Measurements from ENCODE around the gene PTTG1IP. TPM values are rescaled to one million over a fixed set of nuclear protein-coding genes. Genes with fewer than 3 reads are reported as not detected.
"Not testable (repeated sequence)": the region's sequence is repeated elsewhere in the genome, so short reads cannot be mapped to it uniquely, and the experiment has no call there.

PTTG1IP gene
- polyA plus RNA-seq, 1 experiment, result 249 TPM

DNA sequence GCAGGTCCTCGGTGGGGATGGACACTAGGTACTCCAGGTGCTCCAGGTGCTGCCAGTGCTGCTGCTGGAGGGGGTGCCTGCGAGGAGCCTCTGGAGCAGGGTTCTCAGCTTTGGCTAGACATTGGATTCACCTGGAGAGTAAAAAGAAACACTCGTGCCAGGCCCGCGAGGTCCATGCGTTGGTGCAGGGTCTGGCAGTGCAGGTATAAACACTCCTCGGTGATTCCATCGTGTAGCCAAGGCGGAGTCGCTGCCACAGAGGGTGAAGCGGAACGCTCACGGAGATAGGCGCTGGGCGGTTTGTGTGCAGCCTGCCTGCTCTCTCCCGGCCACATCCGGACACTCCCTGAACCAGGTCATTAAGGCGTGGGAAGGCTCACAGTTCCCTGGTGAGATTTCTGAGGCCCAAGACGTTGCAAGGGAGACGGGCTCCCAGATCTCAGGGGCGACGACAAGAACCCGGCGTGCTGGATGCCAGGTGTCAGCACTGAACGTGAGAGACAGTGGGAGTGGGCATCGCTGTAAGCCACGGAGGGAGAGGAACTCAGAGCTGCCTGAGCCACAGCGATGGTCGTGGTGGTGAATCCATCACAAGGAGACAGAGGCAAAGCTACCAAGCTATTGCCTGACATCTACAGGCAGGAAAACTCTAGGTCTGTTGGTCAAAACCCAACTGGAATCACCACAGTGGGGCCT, 38.4 kb downstream of the PTTG1IP start:
- ChIA-PET POLR2A (no interaction called here), CTCF (interaction anchor here (1.0 kb wide), 1 partner anchor 57 kb away, joined by 3 read pairs; no protein-coding TSS in a partner anchor)
- H3K9me3 ChIP-seq (ENCODE audit: control insufficient read depth, insufficient read depth, low read length), result no peaks in the 10 kb centered on the region; the same call in 1 of the 2 replicates
- no peak overlapping the region for H3K27ac ChIP-seq (ENCODE audit: low read depth, low read length)
- H3K27me3 ChIP-seq (ENCODE audit: control insufficient read depth, insufficient read depth, low read length), result peaks cover 4% of the 10 kb centered on the region
- no peak for TF ChIP-seq CTCF (IDR thresholded peaks at IDR 0.05; ENCODE audit: low read depth, low read length)
- no peak for DNase-seq (ENCODE audit: low read depth, low spot score)
- no peak overlapping the region for H3K4me3 ChIP-seq (ENCODE audit: low read depth, low read length)

DNA sequence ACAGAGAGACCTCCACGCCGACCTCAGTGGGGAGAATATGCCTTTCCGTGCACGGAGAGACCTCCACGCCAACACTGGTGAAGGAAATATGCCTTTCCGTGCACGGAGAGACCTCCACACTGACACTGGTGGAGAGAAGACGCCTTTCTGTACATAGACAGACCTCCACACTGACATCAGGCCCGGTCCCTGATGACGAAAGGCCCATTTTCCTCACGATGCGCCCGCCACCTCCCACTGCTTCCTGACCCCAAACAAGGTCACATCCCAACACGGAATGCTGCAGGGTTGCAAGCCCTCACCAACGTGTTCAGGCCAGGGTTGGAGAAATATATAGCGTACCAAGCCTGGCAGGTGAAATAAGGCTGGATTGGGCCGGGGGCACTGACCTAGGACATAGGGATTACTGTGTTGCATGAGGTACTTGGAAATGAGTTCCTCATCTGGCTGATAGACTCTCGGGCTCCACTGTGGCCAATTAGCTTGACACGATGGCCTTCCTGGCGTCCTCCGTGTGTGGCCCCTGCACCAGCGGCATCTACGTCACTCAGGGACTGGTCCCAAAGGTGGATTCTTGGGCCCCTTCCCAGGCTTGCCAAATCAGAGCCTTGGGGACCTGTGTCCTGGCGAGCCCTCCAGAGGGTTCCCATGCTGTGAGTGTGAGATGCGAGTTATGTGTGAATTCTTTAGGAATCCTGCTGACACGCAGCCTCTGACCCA, 39.1 kb downstream of the PTTG1IP start:
- POLR2A ChIA-PET, result no interaction called here
- DNase-seq (ENCODE audit: low read depth, low spot score), result no peak
- no peak for TF ChIP-seq CTCF (IDR thresholded peaks at IDR 0.05; ENCODE audit: low read depth, low read length)
- H3K27me3 ChIP-seq (ENCODE audit: control insufficient read depth, insufficient read depth, low read length), result peaks cover 4% of the 10 kb centered on the region
- H3K4me3 ChIP-seq (ENCODE audit: low read depth, low read length), result no peak overlapping the region
- H3K27ac ChIP-seq (ENCODE audit: low read depth, low read length), result no peak overlapping the region
- H3K9me3 ChIP-seq (ENCODE audit: control insufficient read depth, insufficient read depth, low read length), result peaks cover 2% of the 10 kb centered on the region
- CTCF ChIA-PET, result interaction anchor here (1.0 kb wide), 1 partner anchor 58 kb away, joined by 3 read pairs; no protein-coding TSS in a partner anchor

GRCh38 chr21:44833663-44834062, 39.8 kb downstream of the PTTG1IP start:
- TF ChIP-seq CTCF (IDR thresholded peaks at IDR 0.05; ENCODE audit: low read depth, low read length), result no peak
- Histone ChIP-seq H3K4me3 (ENCODE audit: low read depth, low read length) (no peak overlapping the region), H3K27ac (ENCODE audit: low read depth, low read length) (no peak overlapping the region), H3K9me3 (ENCODE audit: control insufficient read depth, insufficient read depth, low read length) (peaks cover 9% of the 10 kb centered on the region), H3K27me3 (ENCODE audit: control insufficient read depth, insufficient read depth, low read length) (peaks cover 10% of the 10 kb centered on the region)
- no peak for DNase-seq (ENCODE audit: low read depth, low spot score)
- ChIA-PET CTCF (no interaction called here), POLR2A (no interaction called here)

GRCh38 chr21:44832516-44833255, 40.8 kb downstream of the PTTG1IP start:
- POLR2A ChIA-PET; DNase-seq (ENCODE audit: low read depth, low spot score); CTCF ChIA-PET; H3K27ac ChIP-seq (ENCODE audit: low read depth, low read length); H3K4me3 ChIP-seq (ENCODE audit: low read depth, low read length): not testable (repeated sequence)
- Histone ChIP-seq H3K9me3 (ENCODE audit: control insufficient read depth, insufficient read depth, low read length) (peaks cover 13% of the 10 kb centered on the region), H3K27me3 (ENCODE audit: control insufficient read depth, insufficient read depth, low read length) (peaks cover 11% of the 10 kb centered on the region)

DNA sequence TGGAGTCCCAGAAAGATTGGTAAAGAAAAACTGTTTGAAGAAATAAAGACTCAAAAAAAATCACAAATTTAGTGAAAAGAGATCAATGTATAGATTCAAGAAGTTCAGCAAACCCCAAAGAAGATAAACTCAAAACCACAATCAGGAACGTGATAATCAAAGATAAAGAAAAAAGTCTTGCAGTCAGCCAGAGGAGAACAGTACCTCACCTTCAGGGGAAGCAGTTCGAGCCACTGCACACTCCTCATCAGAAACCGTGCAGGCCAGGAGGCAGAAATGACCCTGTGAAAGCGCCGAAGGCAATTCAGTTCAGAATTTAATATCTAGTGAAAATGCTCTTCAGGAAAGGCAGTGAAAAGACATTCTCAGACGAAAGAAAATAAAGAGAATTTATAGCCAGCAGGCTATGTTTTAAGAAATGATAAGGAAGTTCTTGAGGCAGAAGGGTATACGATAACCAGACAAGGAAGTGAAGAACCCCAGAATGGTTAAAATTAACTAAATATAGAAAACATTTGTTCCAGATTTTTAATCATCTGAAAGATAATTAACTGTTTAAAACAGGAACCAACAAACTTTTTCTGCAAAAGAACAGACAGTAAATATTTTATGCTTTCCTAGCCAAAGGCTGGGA, 42.1 kb downstream of the PTTG1IP start:
- ChIA-PET CTCF (no interaction called here), POLR2A (no interaction called here)
- peaks cover 11% of the 10 kb centered on the region for H3K27me3 ChIP-seq (ENCODE audit: control insufficient read depth, insufficient read depth, low read length)
- H3K4me3 ChIP-seq (ENCODE audit: low read depth, low read length), result no peak overlapping the region
- no peak for TF ChIP-seq CTCF (IDR thresholded peaks at IDR 0.05; ENCODE audit: low read depth, low read length)
- H3K27ac ChIP-seq (ENCODE audit: low read depth, low read length), result no peak overlapping the region
- H3K9me3 ChIP-seq (ENCODE audit: control insufficient read depth, insufficient read depth, low read length), result peaks cover 18% of the 10 kb centered on the region
- no peak for DNase-seq (ENCODE audit: low read depth, low spot score)

All from AG04450 (cell line).